ENCODE data around the gene HS1BP3. TPM values are rescaled to one million over a fixed set of nuclear protein-coding genes. Genes with fewer than 3 reads are reported as not detected.

HS1BP3 gene
- total and polyA plus RNA-seq, 2 of the 13 experiments (the other 11 are each of a cell fraction or from before 2014, with no cell fraction given), result 15.2 to 22.0 TPM

- TF ChIP-seq NR2F6 (IDR thresholded peaks at IDR 0.05) (peak; percentile 56), NR2F6 (CRISPR knock-in tag; IDR thresholded peaks at IDR 0.05) (peak; percentile 88), MATR3 (CRISPR knock-in tag; IDR thresholded peaks at IDR 0.05) (no peak), ZBED4 (CRISPR knock-in tag; IDR thresholded peaks at IDR 0.05; ENCODE audit: borderline replicate concordance) (no peak; the same call in 1 of the 2 replicates), ARID5B (CRISPR knock-in tag; IDR thresholded peaks at IDR 0.05) (peak; percentile 86), ZNF841 (CRISPR knock-in tag; IDR thresholded peaks at IDR 0.05; ENCODE audit: borderline replicate concordance) (no peak), BRF2 (CRISPR knock-in tag; IDR thresholded peaks at IDR 0.05) (peak; percentile 19; the same call in 1 of the 2 replicates), ATF1 (CRISPR knock-in tag; IDR thresholded peaks at IDR 0.05) (no peak), ZNF879 (CRISPR knock-in tag; IDR thresholded peaks at IDR 0.05) (no peak), ZNF121 (CRISPR knock-in tag; IDR thresholded peaks at IDR 0.05) (peak; percentile 11), ZNF225 (CRISPR knock-in tag; IDR thresholded peaks at IDR 0.05) (peak; percentile 8; the same call in 1 of the 2 replicates), NFATC3 (CRISPR knock-in tag; IDR thresholded peaks at IDR 0.05) (peak; percentile 75; the same call in 1 of the 2 replicates), ZNF674 (CRISPR knock-in tag; IDR thresholded peaks at IDR 0.05; ENCODE audit: low read depth) (no peak)
- TF ChIP-seq, protein P1, sequence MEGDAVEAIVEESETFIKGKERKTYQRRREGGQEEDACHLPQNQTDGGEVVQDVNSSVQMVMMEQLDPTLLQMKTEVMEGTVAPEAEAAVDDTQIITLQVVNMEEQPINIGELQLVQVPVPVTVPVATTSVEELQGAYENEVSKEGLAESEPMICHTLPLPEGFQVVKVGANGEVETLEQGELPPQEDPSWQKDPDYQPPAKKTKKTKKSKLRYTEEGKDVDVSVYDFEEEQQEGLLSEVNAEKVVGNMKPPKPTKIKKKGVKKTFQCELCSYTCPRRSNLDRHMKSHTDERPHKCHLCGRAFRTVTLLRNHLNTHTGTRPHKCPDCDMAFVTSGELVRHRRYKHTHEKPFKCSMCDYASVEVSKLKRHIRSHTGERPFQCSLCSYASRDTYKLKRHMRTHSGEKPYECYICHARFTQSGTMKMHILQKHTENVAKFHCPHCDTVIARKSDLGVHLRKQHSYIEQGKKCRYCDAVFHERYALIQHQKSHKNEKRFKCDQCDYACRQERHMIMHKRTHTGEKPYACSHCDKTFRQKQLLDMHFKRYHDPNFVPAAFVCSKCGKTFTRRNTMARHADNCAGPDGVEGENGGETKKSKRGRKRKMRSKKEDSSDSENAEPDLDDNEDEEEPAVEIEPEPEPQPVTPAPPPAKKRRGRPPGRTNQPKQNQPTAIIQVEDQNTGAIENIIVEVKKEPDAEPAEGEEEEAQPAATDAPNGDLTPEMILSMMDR (CRISPR knock-in tag; IDR thresholded peaks at IDR 0.05), result peak; percentile 41; the same call in 1 of the 2 replicates
These were observed 66.2 kb downstream of the HS1BP3 start (continued) for GRCh38 chr2:20584399-20585358.

All from HepG2 (cell line).